Astrocyte (in vitro differentiated cells and primary cell): ENCODE results near the gene SLC45A3.

ENCODE experiments used
- EZH2 ChIP-seq: IDR thresholded peaks from 2 replicates; pipeline ENCODE4 v1.6.1; 2012; ENCODE audit warnings: mild to moderate bottlenecking, low read length, inconsistent platforms; ENCODE audit not compliant: insufficient read depth
- TF ChIP-seq, protein P1 (sequence below): IDR thresholded peaks from 2 replicates; pipeline ENCODE4 v1.5.1; 2011; ENCODE audit warnings: low read depth, mild to moderate bottlenecking, inconsistent platforms, low read length, moderate library complexity; ENCODE audit not compliant: insufficient read depth

DNA sequence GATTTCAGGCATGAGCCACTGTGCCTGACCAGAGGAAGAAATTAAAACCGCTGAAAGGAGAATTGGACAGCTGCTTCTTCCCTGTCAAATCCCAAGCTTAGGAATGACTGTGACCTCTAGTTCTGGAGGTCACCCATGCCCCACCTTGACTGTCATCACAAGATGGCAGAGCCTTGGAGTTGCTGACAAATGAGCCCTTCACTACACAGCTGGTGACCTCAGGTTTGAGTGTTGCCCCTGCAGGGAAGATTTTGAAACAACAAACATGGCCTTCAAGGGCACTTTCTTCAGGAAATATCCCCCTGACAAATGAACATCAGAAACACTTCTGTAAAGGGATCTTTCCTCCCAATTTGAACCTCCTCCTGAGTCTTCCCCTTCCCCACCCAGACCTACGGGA lies 6.9 kb upstream of the SLC45A3 start:
- TF ChIP-seq, protein P1, sequence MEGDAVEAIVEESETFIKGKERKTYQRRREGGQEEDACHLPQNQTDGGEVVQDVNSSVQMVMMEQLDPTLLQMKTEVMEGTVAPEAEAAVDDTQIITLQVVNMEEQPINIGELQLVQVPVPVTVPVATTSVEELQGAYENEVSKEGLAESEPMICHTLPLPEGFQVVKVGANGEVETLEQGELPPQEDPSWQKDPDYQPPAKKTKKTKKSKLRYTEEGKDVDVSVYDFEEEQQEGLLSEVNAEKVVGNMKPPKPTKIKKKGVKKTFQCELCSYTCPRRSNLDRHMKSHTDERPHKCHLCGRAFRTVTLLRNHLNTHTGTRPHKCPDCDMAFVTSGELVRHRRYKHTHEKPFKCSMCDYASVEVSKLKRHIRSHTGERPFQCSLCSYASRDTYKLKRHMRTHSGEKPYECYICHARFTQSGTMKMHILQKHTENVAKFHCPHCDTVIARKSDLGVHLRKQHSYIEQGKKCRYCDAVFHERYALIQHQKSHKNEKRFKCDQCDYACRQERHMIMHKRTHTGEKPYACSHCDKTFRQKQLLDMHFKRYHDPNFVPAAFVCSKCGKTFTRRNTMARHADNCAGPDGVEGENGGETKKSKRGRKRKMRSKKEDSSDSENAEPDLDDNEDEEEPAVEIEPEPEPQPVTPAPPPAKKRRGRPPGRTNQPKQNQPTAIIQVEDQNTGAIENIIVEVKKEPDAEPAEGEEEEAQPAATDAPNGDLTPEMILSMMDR, result no peak
- TF ChIP-seq EZH2, result no peak
